Measurements from ENCODE around the gene RBMS3.

The RBMS3 gene

DNA sequence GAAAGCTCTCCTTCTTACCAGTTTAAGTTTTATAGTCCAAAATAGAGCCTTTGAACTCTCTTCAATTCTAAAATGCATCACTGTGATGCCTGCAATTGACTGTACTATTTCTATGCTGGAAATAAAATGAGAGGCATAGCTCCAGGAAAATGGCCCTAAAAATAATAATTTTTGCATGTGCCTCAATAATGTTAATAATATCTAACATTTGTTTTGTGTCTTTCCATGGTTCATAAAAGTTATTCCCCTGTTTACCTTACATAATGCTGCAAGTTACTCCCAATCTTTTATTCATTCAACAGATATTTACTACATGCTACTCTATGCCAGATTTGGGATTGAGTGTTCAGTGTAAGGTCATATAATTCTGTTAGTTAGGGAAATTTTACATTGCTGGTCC lies 574.0 kb downstream of the RBMS3 start:
- TF ChIP-seq, protein P1, sequence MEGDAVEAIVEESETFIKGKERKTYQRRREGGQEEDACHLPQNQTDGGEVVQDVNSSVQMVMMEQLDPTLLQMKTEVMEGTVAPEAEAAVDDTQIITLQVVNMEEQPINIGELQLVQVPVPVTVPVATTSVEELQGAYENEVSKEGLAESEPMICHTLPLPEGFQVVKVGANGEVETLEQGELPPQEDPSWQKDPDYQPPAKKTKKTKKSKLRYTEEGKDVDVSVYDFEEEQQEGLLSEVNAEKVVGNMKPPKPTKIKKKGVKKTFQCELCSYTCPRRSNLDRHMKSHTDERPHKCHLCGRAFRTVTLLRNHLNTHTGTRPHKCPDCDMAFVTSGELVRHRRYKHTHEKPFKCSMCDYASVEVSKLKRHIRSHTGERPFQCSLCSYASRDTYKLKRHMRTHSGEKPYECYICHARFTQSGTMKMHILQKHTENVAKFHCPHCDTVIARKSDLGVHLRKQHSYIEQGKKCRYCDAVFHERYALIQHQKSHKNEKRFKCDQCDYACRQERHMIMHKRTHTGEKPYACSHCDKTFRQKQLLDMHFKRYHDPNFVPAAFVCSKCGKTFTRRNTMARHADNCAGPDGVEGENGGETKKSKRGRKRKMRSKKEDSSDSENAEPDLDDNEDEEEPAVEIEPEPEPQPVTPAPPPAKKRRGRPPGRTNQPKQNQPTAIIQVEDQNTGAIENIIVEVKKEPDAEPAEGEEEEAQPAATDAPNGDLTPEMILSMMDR (IDR thresholded peaks at IDR 0.05; ENCODE audit: extremely low read depth, insufficient read depth, missing control alignments): no peak
- in situ Hi-C loops (cut with MboI; ENCODE audit: low pct_unique_long_range_greater_than_20kb, low sequenced_read_pairs, unreplicated experiment): no loop called here
- DNase-seq (ENCODE audit: low spot score): no peak

DNA sequence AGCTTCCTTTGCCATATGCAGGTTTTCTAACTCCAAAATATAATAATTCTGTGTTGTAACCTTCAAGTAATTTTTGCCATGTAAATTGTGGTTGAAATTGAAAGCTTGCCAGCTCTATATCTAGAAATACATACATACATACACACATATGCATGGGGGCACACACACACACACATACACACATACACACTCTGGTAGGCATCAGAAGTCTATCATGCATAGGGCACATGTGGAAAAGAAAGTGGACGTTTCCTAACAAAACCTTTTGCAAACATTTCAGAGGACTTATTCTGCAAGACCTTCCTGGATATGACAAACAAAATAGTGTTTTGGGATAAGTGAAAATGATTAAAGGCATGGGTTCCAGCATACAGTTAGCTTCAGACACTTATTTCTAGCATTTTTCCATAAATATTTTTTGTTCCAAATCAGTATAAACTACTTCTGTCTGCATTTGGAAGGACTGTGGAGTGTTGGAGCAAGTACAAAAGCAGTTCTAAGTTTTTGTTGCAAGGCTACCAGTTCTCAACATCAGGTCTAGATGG lies 578.9 kb downstream of the RBMS3 start:
- TF ChIP-seq, protein P1 (IDR thresholded peaks at IDR 0.05; ENCODE audit: extremely low read depth, insufficient read depth, missing control alignments): no peak
- in situ Hi-C loops (cut with MboI; ENCODE audit: low pct_unique_long_range_greater_than_20kb, low sequenced_read_pairs, unreplicated experiment): no loop called here
- DNase-seq (ENCODE audit: low spot score): no peak

- in situ Hi-C loops (cut with MboI; ENCODE audit: low pct_unique_long_range_greater_than_20kb, low sequenced_read_pairs, unreplicated experiment): no loop called here
- TF ChIP-seq, protein P1 (IDR thresholded peaks at IDR 0.05; ENCODE audit: extremely low read depth, insufficient read depth, missing control alignments): no peak
- DNase-seq (ENCODE audit: low spot score): no peak
Observed at GRCh38 chr3:29864809-29865208, 583.9 kb downstream of the RBMS3 start.

DNA sequence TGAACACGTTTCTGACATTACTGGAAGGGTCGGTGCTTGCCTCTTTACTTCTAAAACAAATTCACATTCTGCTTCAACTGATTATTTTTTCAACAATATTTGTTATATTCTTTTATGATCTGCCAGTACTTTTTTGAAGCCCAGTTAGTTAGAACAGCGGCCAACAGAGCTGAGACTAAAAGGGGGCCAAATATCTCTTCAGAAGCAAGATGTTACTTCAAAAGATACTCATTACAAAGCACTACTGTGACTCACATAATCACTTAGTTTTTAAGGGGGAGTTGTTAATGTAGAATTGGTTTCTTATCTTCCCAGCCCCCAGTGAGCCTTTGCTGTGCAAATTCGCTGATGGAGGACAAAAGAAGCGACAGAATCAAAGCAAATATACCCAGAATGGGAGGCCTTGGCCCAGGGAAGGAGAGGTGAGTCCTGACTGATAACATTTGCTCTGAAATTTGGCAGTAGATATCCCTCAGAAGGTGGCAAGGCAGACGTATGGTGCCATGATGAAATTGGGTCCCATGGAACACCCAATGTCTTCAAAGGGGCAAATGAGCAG lies 587.8 kb downstream of the RBMS3 start:
- in situ Hi-C loops (cut with MboI; ENCODE audit: low pct_unique_long_range_greater_than_20kb, low sequenced_read_pairs, unreplicated experiment): no loop called here
- TF ChIP-seq, protein P1 (IDR thresholded peaks at IDR 0.05; ENCODE audit: extremely low read depth, insufficient read depth, missing control alignments): no peak

GRCh38 chr3:29870136-29870535 lies 589.3 kb downstream of the RBMS3 start:
- in situ Hi-C loops (cut with MboI; ENCODE audit: low pct_unique_long_range_greater_than_20kb, low sequenced_read_pairs, unreplicated experiment): no loop called here
- TF ChIP-seq, protein P1 (IDR thresholded peaks at IDR 0.05; ENCODE audit: extremely low read depth, insufficient read depth, missing control alignments): no peak
- DNase-seq (ENCODE audit: low spot score): no peak

More for the DNA sequence above, 587.8 kb downstream of the RBMS3 start:
- DNase-seq (ENCODE audit: low spot score): no peak

DNA sequence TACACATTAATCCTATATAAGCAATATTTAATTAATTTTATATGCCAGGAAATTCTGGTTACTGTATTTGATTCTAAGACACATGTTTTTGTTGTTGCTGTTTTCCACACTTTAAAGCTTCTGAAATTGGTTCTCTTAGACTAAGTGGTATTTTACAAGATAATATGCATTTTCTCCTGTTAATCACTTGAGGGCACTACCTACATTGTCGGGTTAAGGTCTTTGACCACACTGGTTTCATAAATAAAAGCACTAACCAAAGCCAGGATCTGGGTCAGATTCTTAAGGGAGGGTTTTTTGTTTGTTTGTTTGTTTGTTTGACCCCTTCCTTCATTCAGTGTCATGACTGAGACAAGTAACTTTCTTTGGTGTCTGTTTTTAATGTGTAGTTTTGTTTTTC lies 590.2 kb downstream of the RBMS3 start:
- in situ Hi-C loops (cut with MboI; ENCODE audit: low pct_unique_long_range_greater_than_20kb, low sequenced_read_pairs, unreplicated experiment): no loop called here

More for the DNA sequence above, 590.2 kb downstream of the RBMS3 start:
- no peak for DNase-seq (ENCODE audit: low spot score)
- TF ChIP-seq, protein P1 (IDR thresholded peaks at IDR 0.05; ENCODE audit: extremely low read depth, insufficient read depth, missing control alignments): no peak
